CD1c-positive myeloid dendritic cell (primary cell): ENCODE measurements around the gene JPH3.
A peak's percentile ranks its signal among the peaks of the same experiment; 100 is the strongest.
"Not testable (repeated sequence)": the region's sequence is repeated elsewhere in the genome, so short reads cannot be mapped to it uniquely, and the experiment has no call there.

ENCODE experiments used
- DNase-seq: peaks from one replicate; pipeline ENCODE4 v3.0.0-alpha.2; 2016; ENCODE audit errors: extremely low spot score

The JPH3 gene

GRCh38 chr16:87681051-87681602 is 78.8 kb downstream of the JPH3 start:
- DNase-seq, result not testable (repeated sequence)

- peak; percentile 11 for DNase-seq
Measured at GRCh38 chr16:87681981-87682570, 79.8 kb downstream of the JPH3 start.

GRCh38 chr16:87682852-87683399 is 80.6 kb downstream of the JPH3 start:
- DNase-seq, result no peak

- no peak for DNase-seq
Measured at GRCh38 chr16:87684106-87684677, 81.9 kb downstream of the JPH3 start.

GRCh38 chr16:87684711-87685404 is 82.5 kb downstream of the JPH3 start:
- DNase-seq, result no peak

- no peak for DNase-seq
Measured at GRCh38 chr16:87685405-87685755, 83.1 kb downstream of the JPH3 start.

GRCh38 chr16:87685766-87686165 is 83.5 kb downstream of the JPH3 start:
- no peak for DNase-seq

- no peak for DNase-seq
Measured at GRCh38 chr16:87686697-87687096, 84.4 kb downstream of the JPH3 start.

- DNase-seq, result no peak
Measured at GRCh38 chr16:87687126-87687910, 85.0 kb downstream of the JPH3 start.

GRCh38 chr16:87687998-87688529 is 85.8 kb downstream of the JPH3 start:
- DNase-seq, result no peak

- DNase-seq, result no peak
Measured at GRCh38 chr16:87688876-87689815, 86.8 kb downstream of the JPH3 start.

- no peak for DNase-seq
Measured at GRCh38 chr16:87689956-87690465, 87.7 kb downstream of the JPH3 start.

GRCh38 chr16:87690911-87691685 is 88.8 kb downstream of the JPH3 start:
- no peak for DNase-seq

- no peak for DNase-seq
Measured at GRCh38 chr16:87691686-87692079, 89.4 kb downstream of the JPH3 start.

GRCh38 chr16:87692176-87692575 is 89.9 kb downstream of the JPH3 start:
- no peak for DNase-seq

GRCh38 chr16:87692756-87693155 is 90.4 kb downstream of the JPH3 start:
- DNase-seq, result no peak

GRCh38 chr16:87693827-87694226 is 91.5 kb downstream of the JPH3 start:
- no peak for DNase-seq

GRCh38 chr16:87694441-87695125 is 92.3 kb downstream of the JPH3 start:
- no peak for DNase-seq

GRCh38 chr16:87695534-87695933 is 93.2 kb downstream of the JPH3 start:
- no peak for DNase-seq
